H1 (cell line): ENCODE results near the gene FHOD1. TPM values are rescaled to one million over a fixed set of nuclear protein-coding genes. Genes with fewer than 3 reads are reported as not detected.

Experiments used
- polyA plus RNA-seq, 7 experiments: library from polyadenylated mRNA; depleted of rRNA in 3 of 7; stranded (reverse) in 5 of 7; unstranded in 2 of 7; fragments of >200 nt in 5 of 7; fragments of 200-250 nt in 2 of 7; gene quantifications; 1 replicate in 5 of 7; 2 replicates in 1 of 7; 4 replicates in 1 of 7; pipeline versions ENCODE4 v1.2.1 to v1.2.3, GENCODE V29; 2011 to 2013; ENCODE audit warnings: missing spikeins in 2 of 7, mixed read lengths in 2 of 7
- total RNA-seq: library from RNA; stranded (reverse); fragmentation: NEBNext Ultra II Directional; extraction: Animal tissue kit (Norgen Biotek cat#: 25700); gene quantifications from 2 replicates; pipeline ENCODE4 v1.2.1, GENCODE V29; 2021
- TF ChIP-seq, protein P1 (sequence below): IDR thresholded peaks from 2 replicates; pipeline ENCODE4 v1.6.1; 2012; ENCODE audit warnings: low read length, inconsistent platforms

Gene FHOD1
- total and polyA plus RNA-seq, 2 of the 8 experiments (the other 6 are each of a cell fraction or from before 2014, with no cell fraction given): 31.3 to 60.7 TPM

GRCh38 chr16:67281536-67282446 lies 34.5 kb upstream of the FHOD1 start (continued):
- TF ChIP-seq, protein P1, sequence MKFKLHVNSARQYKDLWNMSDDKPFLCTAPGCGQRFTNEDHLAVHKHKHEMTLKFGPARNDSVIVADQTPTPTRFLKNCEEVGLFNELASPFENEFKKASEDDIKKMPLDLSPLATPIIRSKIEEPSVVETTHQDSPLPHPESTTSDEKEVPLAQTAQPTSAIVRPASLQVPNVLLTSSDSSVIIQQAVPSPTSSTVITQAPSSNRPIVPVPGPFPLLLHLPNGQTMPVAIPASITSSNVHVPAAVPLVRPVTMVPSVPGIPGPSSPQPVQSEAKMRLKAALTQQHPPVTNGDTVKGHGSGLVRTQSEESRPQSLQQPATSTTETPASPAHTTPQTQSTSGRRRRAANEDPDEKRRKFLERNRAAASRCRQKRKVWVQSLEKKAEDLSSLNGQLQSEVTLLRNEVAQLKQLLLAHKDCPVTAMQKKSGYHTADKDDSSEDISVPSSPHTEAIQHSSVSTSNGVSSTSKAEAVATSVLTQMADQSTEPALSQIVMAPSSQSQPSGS: no peak
- TF ChIP-seq, all 59 proteins: peak for 0
